ENCODE data around the gene SUDS3.

SUDS3 gene

DNA sequence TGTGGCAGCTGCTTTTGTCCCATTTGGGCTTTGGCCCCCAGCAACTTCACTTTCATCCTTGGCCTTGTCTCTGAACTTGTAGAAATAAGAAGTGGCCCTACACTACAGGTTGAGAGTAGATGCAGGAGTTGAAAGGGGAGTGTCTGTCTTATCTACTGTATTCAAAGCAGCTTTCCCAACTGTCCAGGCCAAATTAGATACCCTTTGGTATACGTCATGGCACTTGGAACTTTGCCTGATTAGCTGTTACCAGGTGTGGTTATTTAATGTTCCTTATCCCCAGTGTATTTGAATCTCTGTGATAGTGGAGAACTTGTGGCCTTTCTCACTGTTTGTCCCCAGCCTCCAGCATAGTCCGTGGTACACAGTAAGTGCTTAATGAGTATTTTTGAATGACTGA lies 33.5 kb downstream of the SUDS3 start:
- Mint-ChIP-seq H3K9me3 (no peaks in the 10 kb centered on the region), H3K4me1 (no peaks in the 10 kb centered on the region), H3K27ac (no peak overlapping the region), H3K36me3 (ENCODE audit: low read depth) (peaks cover 70% of the 10 kb centered on the region), H3K4me3 (no peak overlapping the region), H3K27me3 (ENCODE audit: low read depth) (no peaks in the 10 kb centered on the region)
- TF ChIP-seq, protein P1, sequence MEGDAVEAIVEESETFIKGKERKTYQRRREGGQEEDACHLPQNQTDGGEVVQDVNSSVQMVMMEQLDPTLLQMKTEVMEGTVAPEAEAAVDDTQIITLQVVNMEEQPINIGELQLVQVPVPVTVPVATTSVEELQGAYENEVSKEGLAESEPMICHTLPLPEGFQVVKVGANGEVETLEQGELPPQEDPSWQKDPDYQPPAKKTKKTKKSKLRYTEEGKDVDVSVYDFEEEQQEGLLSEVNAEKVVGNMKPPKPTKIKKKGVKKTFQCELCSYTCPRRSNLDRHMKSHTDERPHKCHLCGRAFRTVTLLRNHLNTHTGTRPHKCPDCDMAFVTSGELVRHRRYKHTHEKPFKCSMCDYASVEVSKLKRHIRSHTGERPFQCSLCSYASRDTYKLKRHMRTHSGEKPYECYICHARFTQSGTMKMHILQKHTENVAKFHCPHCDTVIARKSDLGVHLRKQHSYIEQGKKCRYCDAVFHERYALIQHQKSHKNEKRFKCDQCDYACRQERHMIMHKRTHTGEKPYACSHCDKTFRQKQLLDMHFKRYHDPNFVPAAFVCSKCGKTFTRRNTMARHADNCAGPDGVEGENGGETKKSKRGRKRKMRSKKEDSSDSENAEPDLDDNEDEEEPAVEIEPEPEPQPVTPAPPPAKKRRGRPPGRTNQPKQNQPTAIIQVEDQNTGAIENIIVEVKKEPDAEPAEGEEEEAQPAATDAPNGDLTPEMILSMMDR (IDR thresholded peaks at IDR 0.05; ENCODE audit: unreplicated experiment in 3 of 3), result no peak

DNA sequence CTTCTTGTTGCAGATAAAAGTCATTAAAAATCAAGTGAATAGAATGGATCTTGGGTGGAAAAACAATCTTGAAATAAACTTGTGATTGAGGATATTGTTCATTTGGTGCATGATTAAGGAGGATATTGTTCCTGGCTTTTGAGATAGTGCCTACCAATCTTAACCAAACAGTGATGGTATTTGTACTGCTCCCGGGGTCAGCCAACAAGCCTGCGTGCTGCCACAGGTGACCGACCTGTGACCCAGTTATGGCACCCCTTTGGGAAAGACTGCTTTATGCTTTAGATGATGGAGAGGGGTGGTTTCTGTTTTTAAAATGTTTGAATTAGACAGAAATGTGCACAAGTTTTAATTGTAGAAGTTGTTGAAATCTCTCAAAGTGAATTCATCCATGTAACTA lies 41.6 kb downstream of the SUDS3 start:
- TF ChIP-seq, protein P1 (IDR thresholded peaks at IDR 0.05; ENCODE audit: unreplicated experiment in 3 of 3), result no peak
- H3K4me3 Mint-ChIP-seq, result no peak overlapping the region
- no peak overlapping the region for H3K27ac Mint-ChIP-seq
- H3K4me1 Mint-ChIP-seq, result no peaks in the 10 kb centered on the region
- no peaks in the 10 kb centered on the region for H3K27me3 Mint-ChIP-seq (ENCODE audit: low read depth)
- H3K36me3 Mint-ChIP-seq (ENCODE audit: low read depth), result peaks cover 63% of the 10 kb centered on the region
- H3K9me3 Mint-ChIP-seq, result no peaks in the 10 kb centered on the region

DNA sequence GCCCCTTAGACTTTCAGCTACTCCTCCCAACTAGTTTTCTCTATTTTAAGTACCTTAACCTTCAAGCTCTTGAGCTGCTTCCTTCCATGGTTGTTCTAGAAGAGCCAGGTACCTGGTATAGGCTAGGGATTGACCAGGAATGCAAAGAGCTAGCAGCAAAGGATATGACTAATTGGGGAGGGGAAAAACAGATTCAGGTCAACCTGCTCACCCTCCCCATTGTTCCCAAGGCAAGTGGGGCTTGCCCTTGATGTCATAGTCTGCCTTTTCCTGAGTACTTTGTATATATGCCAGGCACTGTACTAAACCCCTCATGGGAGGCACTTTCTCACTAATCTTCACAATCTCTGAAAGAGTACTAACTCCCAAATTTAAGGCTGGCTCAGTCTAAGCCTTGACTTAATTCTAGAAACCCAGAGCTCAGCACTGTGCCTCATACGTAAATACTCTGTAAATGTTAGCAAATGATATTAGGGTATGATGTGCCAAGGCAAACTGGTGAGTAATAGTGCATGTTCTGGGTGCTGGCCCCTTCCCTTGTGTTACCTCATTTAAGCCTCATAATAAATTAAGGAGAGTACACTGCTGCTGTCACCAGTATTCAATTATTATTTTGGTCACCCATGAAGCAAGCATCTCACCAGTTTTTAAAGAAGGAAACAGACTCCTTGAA lies 42.2 kb downstream of the SUDS3 start:
- TF ChIP-seq, protein P1 (IDR thresholded peaks at IDR 0.05; ENCODE audit: unreplicated experiment in 3 of 3), result no peak
- Mint-ChIP-seq H3K36me3 (ENCODE audit: low read depth) (peaks cover 57% of the 10 kb centered on the region), H3K4me1 (no peaks in the 10 kb centered on the region), H3K4me3 (no peak overlapping the region), H3K27me3 (ENCODE audit: low read depth) (no peaks in the 10 kb centered on the region), H3K9me3 (no peaks in the 10 kb centered on the region), H3K27ac (no peak overlapping the region)

DNA sequence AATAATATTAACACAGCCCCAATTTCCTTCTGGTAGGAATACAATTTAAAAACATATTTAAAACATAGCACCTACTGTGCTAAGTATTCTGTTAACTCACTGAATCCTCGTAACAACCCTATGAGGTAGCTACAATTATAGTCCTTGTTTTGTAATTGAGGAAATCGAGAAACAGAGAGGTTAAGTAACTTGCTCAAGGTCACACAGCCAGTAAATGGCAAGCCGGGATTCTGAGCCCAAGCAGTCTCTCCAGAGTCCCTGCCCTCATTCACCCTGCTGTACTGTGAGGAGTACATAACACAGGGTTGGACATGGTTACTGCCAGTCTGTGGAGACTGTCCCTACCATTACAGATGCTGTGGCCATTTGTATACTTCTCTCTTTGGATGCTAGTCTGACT lies 44.3 kb downstream of the SUDS3 start:
- Mint-ChIP-seq H3K9me3 (no peaks in the 10 kb centered on the region), H3K36me3 (ENCODE audit: low read depth) (peaks cover 36% of the 10 kb centered on the region), H3K4me1 (no peaks in the 10 kb centered on the region), H3K27me3 (ENCODE audit: low read depth) (no peaks in the 10 kb centered on the region), H3K4me3 (no peak overlapping the region), H3K27ac (no peak overlapping the region)
- TF ChIP-seq, protein P1 (IDR thresholded peaks at IDR 0.05; ENCODE audit: unreplicated experiment in 3 of 3), result no peak

DNA sequence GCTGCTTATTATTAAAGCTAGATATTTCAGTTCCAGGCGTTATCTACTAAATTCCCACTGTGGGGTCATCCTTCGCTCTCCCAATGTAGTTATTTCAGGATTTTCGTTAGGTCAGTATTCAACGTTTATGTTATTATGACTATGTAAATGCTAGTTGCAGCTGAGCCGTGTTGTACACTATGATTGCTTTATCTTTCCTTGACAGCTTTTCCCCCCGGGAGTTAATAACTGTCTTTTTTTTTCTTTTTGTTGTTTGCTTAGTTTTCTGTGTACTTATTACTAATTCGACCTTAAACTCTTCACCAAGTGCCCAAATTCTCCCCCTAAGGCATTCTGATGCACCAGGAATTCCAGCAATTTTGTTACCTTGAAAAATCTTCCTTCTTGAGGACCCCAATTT lies 48.5 kb downstream of the SUDS3 start:
- H3K27me3 Mint-ChIP-seq (ENCODE audit: low read depth), result no peaks in the 10 kb centered on the region
- no peaks in the 10 kb centered on the region for H3K4me1 Mint-ChIP-seq
- H3K9me3 Mint-ChIP-seq, result no peaks in the 10 kb centered on the region
- H3K4me3 Mint-ChIP-seq, result no peak overlapping the region
- no peaks in the 10 kb centered on the region for H3K36me3 Mint-ChIP-seq (ENCODE audit: low read depth)
- TF ChIP-seq, protein P1 (IDR thresholded peaks at IDR 0.05; ENCODE audit: unreplicated experiment in 3 of 3), result no peak
- no peak overlapping the region for H3K27ac Mint-ChIP-seq

DNA sequence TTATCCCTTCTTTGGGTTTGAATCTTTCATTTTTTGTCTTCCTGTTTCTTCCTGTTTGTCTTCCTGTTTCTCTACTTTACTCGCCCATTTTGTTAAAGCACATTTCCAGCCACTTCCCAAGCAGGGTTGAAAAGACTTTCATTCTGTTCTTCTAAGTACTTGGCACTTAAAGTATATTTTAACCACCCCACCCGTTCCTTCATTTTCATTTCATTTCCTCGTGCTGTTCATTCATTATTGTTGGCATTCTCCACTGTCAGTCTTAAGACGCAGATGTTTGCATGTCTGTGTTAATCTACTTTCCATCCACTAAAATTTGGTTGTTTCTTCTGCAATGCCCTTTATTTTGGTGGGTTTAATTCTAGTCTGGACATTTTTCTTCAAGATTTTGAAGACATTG lies 49.0 kb downstream of the SUDS3 start:
- H3K27me3 Mint-ChIP-seq (ENCODE audit: low read depth), result no peaks in the 10 kb centered on the region
- H3K9me3 Mint-ChIP-seq, result no peaks in the 10 kb centered on the region
- no peak overlapping the region for H3K4me3 Mint-ChIP-seq
- no peaks in the 10 kb centered on the region for H3K36me3 Mint-ChIP-seq (ENCODE audit: low read depth)
- no peaks in the 10 kb centered on the region for H3K4me1 Mint-ChIP-seq
- no peak overlapping the region for H3K27ac Mint-ChIP-seq
- TF ChIP-seq, protein P1 (IDR thresholded peaks at IDR 0.05; ENCODE audit: unreplicated experiment in 3 of 3), result no peak

All from nephron (organoid).